Testis (tissue), 2 donors: ENCODE results near the gene C1orf74.

ENCODE experiments used
- POLR2A ChIP-seq: fragments of 450-650 bp; IDR thresholded peaks from one replicate; pipeline ENCODE4 v1.6.1; 2017; ENCODE audit warnings: antibody characterized with exemption, mild to moderate bottlenecking, moderate library complexity
- TF ChIP-seq, protein P1 (sequence below), 3 experiments: fragments of 450-650 bp in 2 of 3; fragments of 200-600 bp in 1 of 3; sonication (generic) in 1 of 3; IDR thresholded peaks; one replicate each; pipeline ENCODE4 v1.5.1; 2016 to 2019; ENCODE audit warnings: antibody characterized with exemption in 3 of 3, mild to moderate bottlenecking in 2 of 3, moderate library complexity in 1 of 3

DNA sequence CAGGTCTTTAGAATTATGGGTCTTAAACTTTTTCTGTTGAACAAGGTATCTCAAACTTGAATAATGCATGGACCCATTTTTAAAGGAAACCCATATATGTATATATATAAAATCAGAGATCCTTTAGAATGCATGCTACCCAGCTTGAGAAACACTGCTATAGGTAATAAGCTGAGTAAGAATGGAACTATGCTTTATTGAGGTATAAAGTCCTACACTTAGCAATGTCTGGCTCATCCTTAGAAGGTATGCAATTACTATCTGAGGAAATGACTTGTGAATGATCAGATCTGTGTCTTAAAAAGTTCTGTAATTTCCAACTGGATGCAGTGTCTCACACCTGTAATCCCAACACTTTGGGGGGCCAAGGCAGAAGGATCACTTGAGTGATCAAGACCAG, 17.3 kb downstream of the C1orf74 start:
- TF ChIP-seq, protein P1, sequence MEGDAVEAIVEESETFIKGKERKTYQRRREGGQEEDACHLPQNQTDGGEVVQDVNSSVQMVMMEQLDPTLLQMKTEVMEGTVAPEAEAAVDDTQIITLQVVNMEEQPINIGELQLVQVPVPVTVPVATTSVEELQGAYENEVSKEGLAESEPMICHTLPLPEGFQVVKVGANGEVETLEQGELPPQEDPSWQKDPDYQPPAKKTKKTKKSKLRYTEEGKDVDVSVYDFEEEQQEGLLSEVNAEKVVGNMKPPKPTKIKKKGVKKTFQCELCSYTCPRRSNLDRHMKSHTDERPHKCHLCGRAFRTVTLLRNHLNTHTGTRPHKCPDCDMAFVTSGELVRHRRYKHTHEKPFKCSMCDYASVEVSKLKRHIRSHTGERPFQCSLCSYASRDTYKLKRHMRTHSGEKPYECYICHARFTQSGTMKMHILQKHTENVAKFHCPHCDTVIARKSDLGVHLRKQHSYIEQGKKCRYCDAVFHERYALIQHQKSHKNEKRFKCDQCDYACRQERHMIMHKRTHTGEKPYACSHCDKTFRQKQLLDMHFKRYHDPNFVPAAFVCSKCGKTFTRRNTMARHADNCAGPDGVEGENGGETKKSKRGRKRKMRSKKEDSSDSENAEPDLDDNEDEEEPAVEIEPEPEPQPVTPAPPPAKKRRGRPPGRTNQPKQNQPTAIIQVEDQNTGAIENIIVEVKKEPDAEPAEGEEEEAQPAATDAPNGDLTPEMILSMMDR (IDR thresholded peaks at IDR 0.05): no peak
- no peak for TF ChIP-seq POLR2A
